Activated naive CD8-positive, alpha-beta T cell treated with anti-CD3 and anti-CD28 coated beads, Interleukin-2, amount 10 ng/mL, durations not matched to agents 7 days and 5 days (primary cell): ENCODE results near the gene FAM24B. TPM values are rescaled to one million over a fixed set of nuclear protein-coding genes. Genes with fewer than 3 reads are reported as not detected.

Experiments
- ATAC-seq: fragments of 150-1000 bp; cut with Tn5 transposase; one replicate; pipeline ENCODE4 v1.10.0; 2021; ENCODE audit warnings: low read depth, moderate library complexity
- POLR2A ChIA-PET: fragments of 350-600 bp; sonication (Branson Sonifier 250); formaldehyde crosslinking; loops from one replicate; lab custom pipeline; 2021; ENCODE audit warnings: antibody characterized with exemption; lab: Charles Lee
- DNase-seq: peaks from one replicate; pipeline ENCODE4 v3.0.0; 2021
- H3K27ac Mint-ChIP-seq: one replicate; pipeline ENCODE4 v1.8.0; 2022; ENCODE audit warnings: mild to moderate bottlenecking, mixed read lengths
- H3K27me3 Mint-ChIP-seq: one replicate; pipeline ENCODE4 v1.8.0; 2022; ENCODE audit warnings: mild to moderate bottlenecking, moderate library complexity, mixed read lengths
- H3K36me3 Mint-ChIP-seq: one replicate; pipeline ENCODE4 v1.8.0; 2021; ENCODE audit warnings: mild to moderate bottlenecking, mixed read lengths
- H3K4me1 Mint-ChIP-seq: one replicate; pipeline ENCODE4 v1.8.0; 2021; ENCODE audit warnings: mixed read lengths
- H3K4me3 Mint-ChIP-seq: one replicate; pipeline ENCODE4 v1.8.0; 2022; ENCODE audit warnings: mild to moderate bottlenecking, moderate library complexity, mixed read lengths
- H3K9me3 Mint-ChIP-seq: one replicate; pipeline ENCODE4 v1.8.0; 2021; ENCODE audit warnings: mixed read lengths
- total RNA-seq, 2 experiments: library from RNA; stranded (reverse); gene quantifications; one replicate each; pipeline ENCODE4 v1.2.3, GENCODE V29; 2021

Gene FAM24B
- total RNA-seq, 2 experiments from 2014 or later = 15.8 to 19.1 TPM

DNA sequence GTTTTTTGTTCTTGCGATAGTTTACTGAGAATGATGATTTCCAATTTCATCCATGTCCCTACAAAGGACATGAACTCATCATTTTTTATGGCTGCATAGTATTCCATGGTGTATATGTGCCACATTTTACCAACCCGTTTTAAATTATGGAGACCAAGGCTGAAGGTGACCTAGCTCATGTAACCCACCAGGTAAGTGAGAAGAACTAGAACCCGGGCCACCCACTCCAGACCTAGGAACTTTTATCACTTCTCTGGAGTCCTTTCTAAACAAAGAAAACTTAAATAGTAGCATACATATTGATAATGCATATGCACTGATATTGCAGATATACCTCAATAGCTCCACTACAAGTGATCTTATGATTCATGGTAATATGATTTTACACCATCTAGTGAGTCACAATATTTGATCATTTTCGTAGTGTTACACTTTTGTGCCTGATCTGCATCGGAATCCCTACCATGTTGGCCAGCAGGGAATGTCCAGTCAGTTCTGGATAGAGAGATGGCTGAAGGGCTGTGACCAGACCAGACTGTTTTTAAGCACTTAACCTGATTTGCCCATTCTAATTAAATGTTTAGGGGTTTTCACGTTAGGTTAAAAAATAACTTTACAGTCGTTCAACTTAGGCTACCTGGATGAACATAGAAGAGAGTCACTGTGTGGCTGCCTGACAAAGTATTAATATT, 49.0 kb downstream of the FAM24B start:
- no peak overlapping the region for H3K27ac Mint-ChIP-seq
- peaks cover 3% of the 10 kb centered on the region for H3K9me3 Mint-ChIP-seq
- POLR2A ChIA-PET = no interaction called here
- H3K4me1 Mint-ChIP-seq = no peaks in the 10 kb centered on the region
- no peak for ATAC-seq
- H3K36me3 Mint-ChIP-seq = peaks cover 26% of the 10 kb centered on the region
- H3K4me3 Mint-ChIP-seq = no peak overlapping the region
- DNase-seq = no peak
- H3K27me3 Mint-ChIP-seq = peaks cover 8% of the 10 kb centered on the region

DNA sequence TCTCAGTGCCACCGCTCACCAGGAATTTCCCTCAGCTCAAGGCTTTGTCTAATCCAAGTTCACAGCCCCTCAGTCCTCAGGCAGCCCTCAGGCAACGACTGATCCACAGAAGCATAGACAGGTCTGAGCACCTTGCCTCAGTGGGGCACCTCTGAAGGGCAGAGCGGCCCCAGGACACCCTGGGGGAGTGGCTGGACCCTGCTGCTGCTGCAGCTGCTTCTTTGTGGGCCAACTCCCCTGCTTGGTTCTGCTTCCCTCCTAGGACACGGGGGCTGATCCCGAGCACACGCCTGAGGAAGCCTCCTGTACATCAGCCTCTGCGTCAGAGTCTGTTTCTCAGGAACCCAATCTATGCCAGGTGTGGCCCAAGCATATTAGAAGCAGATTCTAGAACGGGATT, 49.9 kb downstream of the FAM24B start:
- Mint-ChIP-seq H3K9me3 (peaks cover 3% of the 10 kb centered on the region), H3K36me3 (peaks cover 24% of the 10 kb centered on the region), H3K4me1 (no peaks in the 10 kb centered on the region), H3K27me3 (peaks cover 9% of the 10 kb centered on the region), H3K4me3 (no peak overlapping the region), H3K27ac (no peak overlapping the region)
- DNase-seq = no peak
- POLR2A ChIA-PET = no interaction called here
- no peak for ATAC-seq

DNA sequence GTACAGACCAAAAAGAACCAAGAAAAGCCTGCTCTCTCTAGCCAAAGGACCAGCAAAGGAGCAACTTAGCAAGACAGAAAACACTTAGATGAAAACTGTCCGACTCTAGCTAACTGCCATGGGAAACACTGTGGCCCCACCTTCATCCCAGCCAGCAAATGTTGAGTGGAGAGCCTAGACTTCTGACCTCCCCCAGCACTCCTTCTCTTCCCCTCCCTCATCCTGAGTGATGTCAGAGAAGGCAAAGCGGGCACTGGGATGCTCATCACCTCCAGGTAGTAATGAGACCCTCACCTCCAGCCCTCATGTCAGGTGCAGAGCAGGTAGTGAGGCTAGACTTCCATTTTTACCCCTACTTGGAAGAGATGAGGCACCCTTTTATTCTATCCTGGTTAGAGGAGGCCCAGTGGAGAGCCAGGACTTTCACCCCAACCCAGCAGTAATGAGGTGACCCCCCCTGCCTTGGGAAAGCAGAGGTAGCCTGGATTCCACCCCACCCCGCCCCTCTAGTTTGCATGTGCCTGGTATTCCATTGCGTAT, 50.6 kb downstream of the FAM24B start:
- Mint-ChIP-seq H3K9me3 (peaks cover 3% of the 10 kb centered on the region), H3K4me3 (no peak overlapping the region), H3K4me1 (no peaks in the 10 kb centered on the region), H3K27ac (no peak overlapping the region), H3K27me3 (peaks cover 12% of the 10 kb centered on the region), H3K36me3 (peaks cover 21% of the 10 kb centered on the region)
- POLR2A ChIA-PET = no interaction called here
- DNase-seq (no peak), ATAC-seq (no peak)

DNA sequence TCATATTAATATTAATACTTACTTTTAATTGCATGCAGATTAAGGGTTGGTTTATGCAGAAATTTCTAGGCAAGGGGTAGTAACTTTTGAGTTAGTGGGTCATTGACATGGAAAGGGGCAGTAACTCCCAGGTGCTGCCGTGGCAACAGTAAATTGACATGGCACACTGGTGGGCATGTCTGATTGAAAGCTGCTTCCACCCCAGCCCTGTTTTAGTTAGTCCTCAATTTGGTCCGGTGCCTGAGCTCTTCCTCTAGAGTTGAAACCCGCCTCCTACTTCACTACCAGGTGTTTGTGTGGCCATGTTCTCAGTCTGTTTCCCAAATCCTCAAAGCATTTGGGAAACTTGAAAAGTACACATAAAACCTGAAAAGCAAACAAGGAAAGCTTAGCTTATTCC, 52.1 kb downstream of the FAM24B start:
- Mint-ChIP-seq H3K9me3 (peaks cover 3% of the 10 kb centered on the region), H3K27ac (no peak overlapping the region), H3K27me3 (peaks cover 12% of the 10 kb centered on the region), H3K4me1 (no peaks in the 10 kb centered on the region), H3K4me3 (no peak overlapping the region), H3K36me3 (peaks cover 15% of the 10 kb centered on the region)
- POLR2A ChIA-PET = no interaction called here
- ATAC-seq = no peak
- DNase-seq = no peak

DNA sequence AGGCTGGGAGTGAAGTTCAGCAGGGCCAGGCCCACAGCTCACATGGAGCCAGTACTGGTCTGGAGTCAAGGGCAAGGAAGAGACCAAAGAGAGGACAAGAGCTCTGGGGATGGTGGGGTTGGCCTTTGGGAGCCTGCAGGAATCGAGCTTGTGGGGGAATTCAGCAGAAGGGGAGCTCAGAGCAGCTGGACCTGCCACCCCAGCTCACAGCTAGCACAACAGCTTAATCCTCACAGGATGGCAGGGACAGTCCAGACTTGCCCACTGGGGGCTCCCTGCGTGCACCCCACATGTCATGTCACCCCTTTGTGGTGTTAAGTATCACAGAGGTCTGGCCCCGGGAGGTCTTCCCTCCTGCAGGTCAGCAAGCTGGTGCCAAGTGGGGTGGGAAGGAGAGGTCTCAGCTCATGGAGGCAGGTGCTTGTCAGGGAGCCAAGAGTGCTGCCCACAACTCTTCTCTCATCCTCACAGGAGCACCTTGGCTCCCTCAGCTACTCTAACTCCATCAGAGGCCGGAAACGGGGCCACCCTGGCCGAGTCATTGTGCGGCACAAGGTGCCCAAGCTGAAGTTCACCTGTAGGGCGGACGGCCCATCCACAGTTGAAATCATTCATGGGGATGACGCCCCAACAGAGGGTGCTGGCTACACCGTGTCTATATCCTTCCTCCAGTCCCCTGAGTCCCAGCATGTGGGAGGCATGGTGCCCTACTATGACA, 56.2 kb downstream of the FAM24B start:
- Mint-ChIP-seq H3K27ac (no peak overlapping the region), H3K4me1 (no peaks in the 10 kb centered on the region), H3K4me3 (no peak overlapping the region), H3K36me3 (no peaks in the 10 kb centered on the region), H3K27me3 (peaks cover 30% of the 10 kb centered on the region), H3K9me3 (no peaks in the 10 kb centered on the region)
- no peak for ATAC-seq
- POLR2A ChIA-PET = no interaction called here
- no peak for DNase-seq

DNA sequence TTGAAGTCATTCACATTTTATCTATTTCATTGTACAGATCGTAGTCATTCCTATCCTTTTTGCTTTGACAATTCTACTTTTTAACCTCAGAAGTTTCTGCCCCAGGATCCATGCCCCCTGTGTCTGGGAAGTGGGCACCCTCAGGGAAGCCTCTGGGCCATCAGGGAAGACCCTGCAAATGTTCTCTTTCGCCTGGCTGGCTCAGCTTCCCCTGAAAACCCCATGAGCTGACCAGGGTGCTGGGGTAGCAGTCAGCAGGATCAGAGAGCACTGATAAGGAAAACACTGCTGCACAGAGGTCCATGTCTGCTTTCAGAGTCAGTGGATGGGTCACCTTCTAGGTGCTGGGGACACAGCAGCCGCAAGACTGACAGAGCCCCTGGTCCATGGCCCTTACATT, 57.6 kb downstream of the FAM24B start:
- H3K4me1 Mint-ChIP-seq = no peaks in the 10 kb centered on the region

DNA sequence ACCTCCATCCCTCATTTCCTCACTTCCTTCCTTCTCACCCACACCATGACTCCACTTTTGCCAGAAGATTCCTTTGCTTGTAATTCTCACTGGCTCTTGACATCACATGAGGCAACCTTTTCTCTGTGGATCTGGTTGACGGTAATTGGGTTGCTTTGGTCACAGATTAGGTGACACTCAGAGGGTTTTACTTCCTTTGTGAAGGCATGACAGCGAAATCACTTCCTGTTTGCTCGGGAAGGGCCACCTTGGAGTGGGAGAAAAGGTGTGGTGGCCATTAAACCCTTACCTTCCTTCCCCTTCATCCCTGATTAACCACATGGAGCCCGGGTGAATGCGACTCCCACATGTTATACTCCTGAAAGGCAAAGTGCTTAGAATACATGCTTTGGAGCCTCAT, 63.9 kb downstream of the FAM24B start:
- Mint-ChIP-seq H3K36me3 (no peaks in the 10 kb centered on the region), H3K9me3 (no peaks in the 10 kb centered on the region), H3K27ac (no peak overlapping the region), H3K27me3 (peaks cover 24% of the 10 kb centered on the region), H3K4me3 (no peak overlapping the region), H3K4me1 (peaks cover 2% of the 10 kb centered on the region)
- ATAC-seq (no peak), DNase-seq (no peak)
- POLR2A ChIA-PET = no interaction called here

More for the DNA sequence above, 57.6 kb downstream of the FAM24B start:
- H3K4me3 Mint-ChIP-seq = no peak overlapping the region
- peaks cover 40% of the 10 kb centered on the region for H3K27me3 Mint-ChIP-seq
- ATAC-seq (no peak), DNase-seq (no peak)
- no peak overlapping the region for H3K27ac Mint-ChIP-seq
- H3K36me3 Mint-ChIP-seq = no peaks in the 10 kb centered on the region
- POLR2A ChIA-PET = no interaction called here
- no peaks in the 10 kb centered on the region for H3K9me3 Mint-ChIP-seq

DNA sequence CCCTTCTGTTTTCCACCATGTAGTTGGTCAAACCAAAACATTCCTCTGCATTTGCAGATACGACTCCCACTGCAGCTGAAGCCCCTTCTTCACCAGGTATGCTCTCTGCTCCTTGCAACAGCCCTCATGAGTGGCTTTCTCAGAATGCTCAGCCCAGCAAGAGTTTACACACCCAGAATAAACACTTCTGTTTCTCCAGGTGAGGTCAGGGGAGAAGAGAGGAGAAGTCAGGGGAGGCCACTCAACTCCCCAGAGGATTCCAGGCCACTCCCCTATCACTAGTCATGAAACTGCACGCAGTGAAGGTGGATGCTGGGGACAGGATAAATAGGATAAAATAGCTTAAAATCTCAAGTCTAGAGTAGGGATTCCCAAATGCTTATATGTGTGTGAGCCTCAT, 64.9 kb downstream of the FAM24B start:
- no peak for DNase-seq
- no peaks in the 10 kb centered on the region for H3K9me3 Mint-ChIP-seq
- H3K27me3 Mint-ChIP-seq = peaks cover 19% of the 10 kb centered on the region
- POLR2A ChIA-PET = no interaction called here
- H3K36me3 Mint-ChIP-seq = no peaks in the 10 kb centered on the region
- no peak overlapping the region for H3K27ac Mint-ChIP-seq
- no peak for ATAC-seq
- H3K4me1 Mint-ChIP-seq = peaks cover 2% of the 10 kb centered on the region
- no peak overlapping the region for H3K4me3 Mint-ChIP-seq

DNA sequence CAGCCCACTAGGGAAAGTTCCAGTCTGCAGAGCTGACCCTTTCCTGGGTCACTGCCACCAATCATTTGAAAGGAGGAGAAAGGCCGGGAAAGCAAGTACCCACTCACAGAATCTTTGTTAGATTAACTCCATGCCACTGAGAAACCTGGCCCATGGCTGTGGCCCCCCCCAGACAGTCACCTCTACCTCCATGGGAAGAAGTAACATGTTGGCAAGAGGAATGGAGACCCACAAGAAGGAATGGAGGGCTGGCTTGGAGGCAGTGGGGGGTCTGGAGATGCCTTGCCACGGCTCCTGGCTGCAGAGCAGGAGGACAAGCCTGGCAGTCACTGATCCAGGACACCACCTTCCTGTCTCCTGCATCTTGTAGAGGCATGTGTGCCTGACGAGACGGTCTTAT, 66.6 kb downstream of the FAM24B start:
- H3K27me3 Mint-ChIP-seq = peaks cover 9% of the 10 kb centered on the region
- no peak overlapping the region for H3K4me3 Mint-ChIP-seq
- no peaks in the 10 kb centered on the region for H3K36me3 Mint-ChIP-seq
- no peak for DNase-seq
- H3K9me3 Mint-ChIP-seq = no peaks in the 10 kb centered on the region
- no peak overlapping the region for H3K27ac Mint-ChIP-seq
- no peak for ATAC-seq
- POLR2A ChIA-PET = no interaction called here
- H3K4me1 Mint-ChIP-seq = peaks cover 2% of the 10 kb centered on the region

DNA sequence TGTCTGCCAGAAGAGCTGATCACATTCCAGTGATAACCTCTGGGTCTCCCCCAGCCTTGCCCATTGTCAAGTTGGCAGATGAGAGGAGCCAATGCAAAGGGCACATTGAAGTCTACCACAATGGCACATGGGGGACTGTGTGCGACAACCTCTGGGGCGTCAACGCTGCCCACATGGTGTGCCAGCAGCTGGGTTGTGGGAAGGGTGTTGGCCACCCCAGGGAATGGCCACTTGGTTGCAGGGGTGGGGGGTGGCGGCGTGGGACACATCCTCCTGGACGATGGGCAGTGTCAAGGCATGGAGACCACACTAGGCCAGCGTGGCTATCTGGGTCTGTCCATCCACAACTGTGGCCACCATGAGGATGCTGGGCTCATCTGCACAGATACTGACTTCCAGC, 77.1 kb downstream of the FAM24B start:
- Mint-ChIP-seq H3K4me3 (no peak overlapping the region), H3K27me3 (no peaks in the 10 kb centered on the region), H3K4me1 (no peaks in the 10 kb centered on the region), H3K27ac (no peak overlapping the region), H3K36me3 (no peaks in the 10 kb centered on the region), H3K9me3 (no peaks in the 10 kb centered on the region)
- POLR2A ChIA-PET = no interaction called here
- no peak for DNase-seq
- no peak for ATAC-seq

Other genes with a start within 250 kb of the FAM24B start
- not detected for gene C10orf120, start 179.7 kb downstream of the FAM24B start, total RNA-seq
- 1 to 10 TPM; 3.0 to 3.4 TPM for gene CUZD1, start 33.7 kb downstream of the FAM24B start, total RNA-seq
- not detected for gene FAM24A, start 31.0 kb upstream of the FAM24B start, total RNA-seq
- 10 to 100 TPM; 12.2 to 15.3 TPM for gene C10orf88, start 74.6 kb upstream of the FAM24B start, total RNA-seq
- gene PSTK, start 100.8 kb upstream of the FAM24B start, total RNA-seq = 1 to 10 TPM; 3.5 to 4.5 TPM
- gene IKZF5, start 129.2 kb upstream of the FAM24B start, total RNA-seq = 10 to 100 TPM; 18.5 to 20.9 TPM
- gene ACADSB, start 129.4 kb upstream of the FAM24B start, total RNA-seq = 10 to 100 TPM; 24.2 to 26.2 TPM